ENCODE results near the gene THAP7.
"Not testable (repeated sequence)": the region's sequence is repeated elsewhere in the genome, so short reads cannot be mapped to it uniquely, and the experiment has no call there.

THAP7 gene

GRCh38 chr22:21001601-21002325, at the start of gene THAP7:
TSS of gene THAP7 (minus strand) at chr22:21002118. CDS start at chr22:21001911, 207 bp downstream.
- DNase-seq = peak; percentile 96

- no peak for DNase-seq
These were observed 49.4 kb upstream of the THAP7 start for GRCh38 chr22:21051145-21051830.

- DNase-seq = not testable (repeated sequence)
These were observed 47.0 kb upstream of the THAP7 start for GRCh38 chr22:21048965-21049364.

GRCh38 chr22:21048448-21048847, 46.5 kb upstream of the THAP7 start:
- DNase-seq = not testable (repeated sequence)

- DNase-seq = no peak
These were observed 45.8 kb upstream of the THAP7 start for GRCh38 chr22:21047730-21048129.

- DNase-seq = no peak
These were observed 45.2 kb upstream of the THAP7 start for GRCh38 chr22:21047035-21047661.

- DNase-seq = peak; percentile 81
These were observed 43.8 kb upstream of the THAP7 start, which contains the start of gene LRRC74B for GRCh38 chr22:21045585-21046294. TSS of gene LRRC74B (plus strand) at chr22:21045946. CDS start at chr22:21045987, 41 bp downstream.

GRCh38 chr22:21044931-21045584, 43.1 kb upstream of the THAP7 start:
- DNase-seq = no peak

GRCh38 chr22:21043860-21044535, 42.1 kb upstream of the THAP7 start:
- DNase-seq = no peak

GRCh38 chr22:21042978-21043859, 41.3 kb upstream of the THAP7 start:
- no peak for DNase-seq

GRCh38 chr22:21041937-21042336, 40.0 kb upstream of the THAP7 start:
- no peak for DNase-seq

- DNase-seq = not testable (repeated sequence)
These were observed 37.2 kb upstream of the THAP7 start for GRCh38 chr22:21039158-21039557.

GRCh38 chr22:21038405-21038804, 36.5 kb upstream of the THAP7 start:
- no peak for DNase-seq

- DNase-seq = no peak
These were observed 33.1 kb upstream of the THAP7 start for GRCh38 chr22:21034989-21035388.

- DNase-seq = no peak
These were observed 32.0 kb upstream of the THAP7 start for GRCh38 chr22:21033895-21034294.

- DNase-seq = no peak
These were observed 31.2 kb upstream of the THAP7 start for GRCh38 chr22:21032868-21033688.

- no peak for DNase-seq
These were observed 30.3 kb upstream of the THAP7 start, which contains the start of gene SLC7A4 for GRCh38 chr22:21032037-21032867. TSS of gene SLC7A4 (minus strand) at chr22:21032561. CDS start at chr22:21031812, 749 bp downstream.

GRCh38 chr22:21031545-21032036, 29.7 kb upstream of the THAP7 start:
- no peak for DNase-seq
